ENCODE data around the gene C6orf132. TPM values are rescaled to one million over a fixed set of nuclear protein-coding genes. Genes with fewer than 3 reads are reported as not detected.
"Not testable (repeated sequence)": the region's sequence is repeated elsewhere in the genome, so short reads cannot be mapped to it uniquely, and the experiment has no call there.

The C6orf132 gene
- total and polyA plus RNA-seq, 7 donors, result 0.08 to 0.34 (median 0.13) TPM

GRCh38 chr6:42153921-42154320 is 11.5 kb upstream of the C6orf132 start:
- H3K4me3 ChIP-seq, result no peak overlapping the region
- DNase-seq (no peak), ATAC-seq (no peak)
- no peaks in the 10 kb centered on the region for H3K36me3 ChIP-seq (ENCODE audit: insufficient read depth in 1 of 2, low read depth in 1 of 2)
- H3K9me3 ChIP-seq, result no peaks in the 10 kb centered on the region
- intact Hi-C loops (cut with DNase I), result no loop called here
- no peaks in the 10 kb centered on the region for H3K27me3 ChIP-seq (ENCODE audit: insufficient read depth in 3 of 3, low read length in 2 of 3)
- WGBS, 3 donors, result 42 to 56% (median 46%) methylated on average over 5 of the region's 5 CpGs
- TF ChIP-seq, protein P1, sequence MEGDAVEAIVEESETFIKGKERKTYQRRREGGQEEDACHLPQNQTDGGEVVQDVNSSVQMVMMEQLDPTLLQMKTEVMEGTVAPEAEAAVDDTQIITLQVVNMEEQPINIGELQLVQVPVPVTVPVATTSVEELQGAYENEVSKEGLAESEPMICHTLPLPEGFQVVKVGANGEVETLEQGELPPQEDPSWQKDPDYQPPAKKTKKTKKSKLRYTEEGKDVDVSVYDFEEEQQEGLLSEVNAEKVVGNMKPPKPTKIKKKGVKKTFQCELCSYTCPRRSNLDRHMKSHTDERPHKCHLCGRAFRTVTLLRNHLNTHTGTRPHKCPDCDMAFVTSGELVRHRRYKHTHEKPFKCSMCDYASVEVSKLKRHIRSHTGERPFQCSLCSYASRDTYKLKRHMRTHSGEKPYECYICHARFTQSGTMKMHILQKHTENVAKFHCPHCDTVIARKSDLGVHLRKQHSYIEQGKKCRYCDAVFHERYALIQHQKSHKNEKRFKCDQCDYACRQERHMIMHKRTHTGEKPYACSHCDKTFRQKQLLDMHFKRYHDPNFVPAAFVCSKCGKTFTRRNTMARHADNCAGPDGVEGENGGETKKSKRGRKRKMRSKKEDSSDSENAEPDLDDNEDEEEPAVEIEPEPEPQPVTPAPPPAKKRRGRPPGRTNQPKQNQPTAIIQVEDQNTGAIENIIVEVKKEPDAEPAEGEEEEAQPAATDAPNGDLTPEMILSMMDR (IDR thresholded peaks at IDR 0.05), result no peak
- H3K4me1 ChIP-seq, result no peaks in the 10 kb centered on the region
- H3K27ac ChIP-seq, result no peak overlapping the region

DNA sequence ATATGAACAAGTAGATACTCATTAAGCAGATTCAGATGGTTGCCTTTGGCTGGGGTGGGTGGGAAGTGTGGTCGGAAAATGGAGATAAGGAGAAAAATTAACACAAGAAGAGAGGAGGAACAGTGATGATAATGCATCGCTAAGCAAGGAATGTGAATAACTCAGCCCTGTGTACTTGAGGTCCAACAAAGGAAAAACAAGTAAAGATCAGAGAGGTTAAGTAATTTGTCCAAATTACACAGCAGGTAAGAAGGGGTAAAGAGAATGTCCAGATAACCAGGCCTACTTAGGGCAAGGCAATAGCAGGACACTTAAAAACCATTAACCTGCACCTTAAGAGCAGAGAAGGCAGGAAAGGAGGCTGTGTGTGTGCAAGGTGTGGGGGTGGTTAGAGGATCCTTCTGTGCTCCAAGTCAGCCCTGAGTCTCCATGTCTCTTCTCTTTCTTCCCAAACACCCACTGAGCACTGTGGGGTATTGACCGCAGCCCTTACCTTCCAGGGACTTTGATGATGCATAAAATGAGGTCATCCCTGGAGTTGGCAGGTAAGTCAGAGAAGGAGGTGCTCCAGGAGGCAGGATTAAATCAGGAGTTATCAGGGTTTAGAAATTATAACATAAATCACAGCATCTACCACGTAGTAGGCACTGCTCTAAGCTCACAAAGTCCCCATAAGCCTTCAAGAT is 10.3 kb upstream of the C6orf132 start:
- WGBS, 3 donors, result 64 to 84% (median 82%) methylated on average over 3 of the region's 4 CpGs
- H3K36me3 ChIP-seq (ENCODE audit: insufficient read depth in 1 of 2, low read depth in 1 of 2); H3K27ac ChIP-seq; ATAC-seq; H3K4me3 ChIP-seq; intact Hi-C loops (cut with DNase I); H3K27me3 ChIP-seq (ENCODE audit: insufficient read depth in 3 of 3, low read length in 2 of 3); H3K9me3 ChIP-seq; DNase-seq; H3K4me1 ChIP-seq: not testable (repeated sequence)

GRCh38 chr6:42152024-42152423 is 9.6 kb upstream of the C6orf132 start:
- WGBS, 3 donors, result 42 to 51% (median 43%) methylated on average over 8 of the region's 8 CpGs
- Histone ChIP-seq H3K27me3 (ENCODE audit: insufficient read depth in 3 of 3, low read length in 2 of 3) (no peaks in the 10 kb centered on the region), H3K27ac (no peak overlapping the region), H3K4me3 (no peak overlapping the region), H3K4me1 (no peaks in the 10 kb centered on the region), H3K9me3 (no peaks in the 10 kb centered on the region), H3K36me3 (ENCODE audit: insufficient read depth in 1 of 2, low read depth in 1 of 2) (no peaks in the 10 kb centered on the region)
- TF ChIP-seq, protein P1 (IDR thresholded peaks at IDR 0.05), result no peak
- intact Hi-C loops (cut with DNase I), result no loop called here
- DNase-seq (no peak), ATAC-seq (no peak)

- Histone ChIP-seq H3K4me1 (no peaks in the 10 kb centered on the region), H3K27ac (no peak overlapping the region), H3K4me3 (no peak overlapping the region), H3K36me3 (ENCODE audit: insufficient read depth in 1 of 2, low read depth in 1 of 2) (no peaks in the 10 kb centered on the region), H3K9me3 (no peaks in the 10 kb centered on the region), H3K27me3 (ENCODE audit: insufficient read depth in 3 of 3, low read length in 2 of 3) (peaks cover 0 to 3% (median 0%) of the 10 kb centered on the region in 3 donors)
- intact Hi-C loops (cut with DNase I), result no loop called here
- DNase-seq (no peak), ATAC-seq (no peak)
- TF ChIP-seq, protein P1 (IDR thresholded peaks at IDR 0.05), result no peak
- 87 to 91% (median 89%) methylated on average over 8 of the region's 8 CpGs for WGBS, 3 donors
Observed at GRCh38 chr6:42150254-42150653, 7.8 kb upstream of the C6orf132 start.

- DNase-seq (no peak), ATAC-seq (no peak)
- 39 to 50% (median 45%) methylated on average over 3 of the region's 3 CpGs for WGBS, 3 donors
- Histone ChIP-seq H3K4me3 (no peak overlapping the region), H3K9me3 (no peaks in the 10 kb centered on the region), H3K36me3 (ENCODE audit: insufficient read depth in 1 of 2, low read depth in 1 of 2) (no peaks in the 10 kb centered on the region), H3K27me3 (ENCODE audit: insufficient read depth in 3 of 3, low read length in 2 of 3) (peaks cover 0 to 20% (median 8%) of the 10 kb centered on the region in 3 donors), H3K4me1 (no peaks in the 10 kb centered on the region), H3K27ac (no peak overlapping the region)
- intact Hi-C loops (cut with DNase I), result no loop called here
- TF ChIP-seq, protein P1 (IDR thresholded peaks at IDR 0.05), result no peak
Observed at GRCh38 chr6:42148058-42148457, 5.6 kb upstream of the C6orf132 start.

All from psoas muscle (tissue), 8 donors.